ENCODE results near the gene PADI1. TPM values are rescaled to one million over a fixed set of nuclear protein-coding genes. Genes with fewer than 3 reads are reported as not detected.

Gene PADI1
- total RNA-seq, 1 donor from 2014 or later, result not detected

GRCh38 chr1:17192394-17193221, 12.3 kb upstream of the PADI1 start:
- Mint-ChIP-seq H3K36me3 (ENCODE audit: insufficient read depth) (no peaks in the 10 kb centered on the region), H3K27me3 (peaks cover 11% of the 10 kb centered on the region), H3K9me3 (ENCODE audit: low read depth) (peaks cover 4% of the 10 kb centered on the region), H3K27ac (no peak overlapping the region), H3K4me1 (ENCODE audit: low read depth) (no peaks in the 10 kb centered on the region), H3K4me3 (ENCODE audit: low read depth) (no peak overlapping the region)
- no peak for DNase-seq (ENCODE audit: low spot score, unreplicated experiment)
- TF ChIP-seq CTCF (IDR thresholded peaks at IDR 0.05; ENCODE audit: unreplicated experiment), result no peak

GRCh38 chr1:17193222-17194132, 11.5 kb upstream of the PADI1 start:
- TF ChIP-seq CTCF (IDR thresholded peaks at IDR 0.05; ENCODE audit: unreplicated experiment), result no peak
- peaks cover 11% of the 10 kb centered on the region for H3K27me3 Mint-ChIP-seq
- no peak overlapping the region for H3K4me3 Mint-ChIP-seq (ENCODE audit: low read depth)
- no peaks in the 10 kb centered on the region for H3K36me3 Mint-ChIP-seq (ENCODE audit: insufficient read depth)
- H3K27ac Mint-ChIP-seq, result no peak overlapping the region
- peaks cover under 1% of the 10 kb centered on the region for H3K9me3 Mint-ChIP-seq (ENCODE audit: low read depth)
- no peak for DNase-seq (ENCODE audit: low spot score, unreplicated experiment)
- no peaks in the 10 kb centered on the region for H3K4me1 Mint-ChIP-seq (ENCODE audit: low read depth)

- H3K36me3 Mint-ChIP-seq (ENCODE audit: insufficient read depth), result no peaks in the 10 kb centered on the region
- DNase-seq (ENCODE audit: low spot score, unreplicated experiment), result no peak
- no peak for TF ChIP-seq CTCF (IDR thresholded peaks at IDR 0.05; ENCODE audit: unreplicated experiment)
- H3K4me1 Mint-ChIP-seq (ENCODE audit: low read depth), result no peaks in the 10 kb centered on the region
- H3K27me3 Mint-ChIP-seq, result peaks cover 11% of the 10 kb centered on the region
- no peak overlapping the region for H3K4me3 Mint-ChIP-seq (ENCODE audit: low read depth)
- H3K27ac Mint-ChIP-seq, result no peak overlapping the region
- no peaks in the 10 kb centered on the region for H3K9me3 Mint-ChIP-seq (ENCODE audit: low read depth)
These were observed 10.8 kb upstream of the PADI1 start for GRCh38 chr1:17194133-17194475.

- Mint-ChIP-seq H3K4me1 (ENCODE audit: low read depth) (no peaks in the 10 kb centered on the region), H3K27ac (no peak overlapping the region), H3K9me3 (ENCODE audit: low read depth) (no peaks in the 10 kb centered on the region), H3K4me3 (ENCODE audit: low read depth) (no peak overlapping the region), H3K36me3 (ENCODE audit: insufficient read depth) (no peaks in the 10 kb centered on the region), H3K27me3 (peaks cover 11% of the 10 kb centered on the region)
- DNase-seq (ENCODE audit: low spot score, unreplicated experiment), result no peak
- no peak for TF ChIP-seq CTCF (IDR thresholded peaks at IDR 0.05; ENCODE audit: unreplicated experiment)
These were observed 10.1 kb upstream of the PADI1 start for GRCh38 chr1:17194615-17195528.

Data from progenitor cell of endocrine pancreas (in vitro differentiated cells).